ENCODE data around the gene CRAMP1. TPM values are rescaled to one million over a fixed set of nuclear protein-coding genes. Genes with fewer than 3 reads are reported as not detected.

Gene CRAMP1
- total and polyA plus RNA-seq, 2 donors (not counting 3 experiments of a cell fraction or from before 2014, with no cell fraction given): 21.5 to 30.8 TPM

GRCh38 chr16:1573301-1573700 lies 38.9 kb upstream of the CRAMP1 start:
- no peaks in the 10 kb centered on the region for H3K79me2 ChIP-seq (ENCODE audit: control insufficient read depth, insufficient read depth, low read length)
- dilution Hi-C loops (cut with MboI; ENCODE audit: extremely low pct_ligation_motif_present, low sequenced_read_pairs) (no loop called here), intact Hi-C loops (cut with micrococcal nuclease) (no loop called here)
- ChIA-PET CTCF (interaction anchor here (0.6 kb wide), 1 partner anchor 62 kb away, joined by 3 read pairs; no protein-coding TSS in a partner anchor), POLR2A (no interaction called here)
- H3K4me1 ChIP-seq (ENCODE audit: control insufficient read depth, extremely low read depth, insufficient read depth, low read length): peaks cover 3% of the 10 kb centered on the region
- H3K4me2 ChIP-seq (ENCODE audit: insufficient read depth, low read length): no peak overlapping the region
- DNase-seq (ENCODE audit: low read depth, low spot score) (no peak), FAIRE-seq (no peak)
- no peaks in the 10 kb centered on the region for H3K27me3 ChIP-seq (ENCODE audit: control insufficient read depth in 2 of 2, insufficient read depth in 2 of 2, low read length in 2 of 2)
- H3K9ac ChIP-seq (replicated peaks; ENCODE audit: extremely low read depth, insufficient read depth, low read length): no peak overlapping the region
- no peaks in the 10 kb centered on the region for H3K9me1 ChIP-seq (replicated peaks; ENCODE audit: control insufficient read depth, extremely low read depth, insufficient read depth, low read length)
- BruUV-seq (replicated peaks): no TSS peak
- no peak overlapping the region for H2AFZ ChIP-seq (ENCODE audit: low read depth, low read length)
- no peak overlapping the region for H3K4me3 ChIP-seq (replicated peaks in 1 of 3; ENCODE audit: insufficient read depth in 1 of 3, low read depth in 1 of 3, low read length in 3 of 3)
- H3K27ac ChIP-seq (ENCODE audit: insufficient read depth, low read depth, low read length): no peak overlapping the region
- TF ChIP-seq JUN (IDR thresholded peaks at IDR 0.05; ENCODE audit: borderline replicate concordance, insufficient read depth, insufficient read length, low read depth): no peak
- TF ChIP-seq GATA2 (IDR thresholded peaks at IDR 0.05; ENCODE audit: insufficient read depth, insufficient read length, low read depth, low read length): no peak
- TF ChIP-seq POLR2AphosphoS5 (IDR thresholded peaks at IDR 0.05; ENCODE audit: insufficient read depth, low read depth, low read length): no peak
- TF ChIP-seq MAX (IDR thresholded peaks at IDR 0.05; ENCODE audit: insufficient read depth, insufficient read length): no peak
- TF ChIP-seq POLR2A (IDR thresholded peaks at IDR 0.05; ENCODE audit: low read depth, low read length): no peak
- no peak for TF ChIP-seq EZH2 (IDR thresholded peaks at IDR 0.05; ENCODE audit: borderline replicate concordance, low read depth, low read length, severe bottlenecking)
- no peak for TF ChIP-seq MYC (IDR thresholded peaks at IDR 0.05; ENCODE audit: low read depth, low read length)
- no peak for TF ChIP-seq FOS (IDR thresholded peaks at IDR 0.05; ENCODE audit: borderline replicate concordance, insufficient read depth, low read length)
- no peak for TF ChIP-seq CTCF (IDR thresholded peaks at IDR 0.05; ENCODE audit: extremely low read depth in 1 of 2, insufficient read depth in 1 of 2, low read depth in 1 of 2, low read length in 2 of 2)
- no peaks in the 10 kb centered on the region for H3K9me3 ChIP-seq (replicated peaks; ENCODE audit: control insufficient read depth, insufficient read depth, low read length)
- H3K36me3 ChIP-seq (ENCODE audit: control insufficient read depth in 2 of 2, extremely low read depth in 1 of 2, insufficient read depth in 2 of 2, low read length in 2 of 2): peaks cover 0 to 4% of the 10 kb centered on the region in 2 experiments
- no peaks in the 10 kb centered on the region for H4K20me1 ChIP-seq (replicated peaks; ENCODE audit: control insufficient read depth, extremely low read depth, insufficient read depth, low read length)
